Fibroblast of mammary gland (primary cell): ENCODE results near the gene POP5.

Experiments
- DNase-seq: peaks from one replicate; pipeline ENCODE4 v3.0.0-alpha.2; 2010; ENCODE audit warnings: low read depth
- H3K4me3 ChIP-seq: 2 replicates; pipeline ENCODE4 v1.5.1; 2011; ENCODE audit warnings: low read depth, mild to moderate bottlenecking, low read length, moderate library complexity; ENCODE audit not compliant: control insufficient read depth
- CTCF ChIP-seq: conservative IDR thresholded peaks from 2 replicates; pipeline ENCODE4 v1.5.1; 2011; ENCODE audit warnings: low read depth, low read length, inconsistent platforms; ENCODE audit not compliant: control insufficient read depth, insufficient read depth

Gene POP5

GRCh38 chr12:120529641-120530417 is 51.4 kb downstream of the POP5 start:
- DNase-seq = peak; percentile 46
- peak overlapping the region; percentile 92 for H3K4me3 ChIP-seq

GRCh38 chr12:120528861-120529525 is 52.2 kb downstream of the POP5 start, which contains the start of gene COQ5:
COQ5 (minus strand) TSS chr12:120529158; CDS start chr12:120529141, 17 bp downstream.
- no peak for TF ChIP-seq CTCF
- peak; percentile 83 for DNase-seq
- H3K4me3 ChIP-seq = peak within 1 kb of the TSS; percentile 92

More at GRCh38 chr12:120529641-120530417, 51.4 kb downstream of the POP5 start:
- peak; percentile 14 for TF ChIP-seq CTCF
